GM12878 (cell line): ENCODE results near the gene PPIL3. TPM values are rescaled to one million over a fixed set of nuclear protein-coding genes. Genes with fewer than 3 reads are reported as not detected.

Source experiments
- ATAC-seq: fragments of 200-7000 bp; cut with Tn5 transposase; 3 replicates; pipeline ENCODE4 v1.9.1; 2020; ENCODE audit warnings: mild to moderate bottlenecking, moderate library complexity
- BruUV-seq: library from RNA; stranded (reverse); fragments of 400-500 nt; replicated peaks from 2 replicates; lab custom pipeline; 2021; lab: Mats Ljungman, UMichigan
- CTCF ChIA-PET: fragments of 300-600 bp; sonication (Branson Sonifier 250); formaldehyde crosslinking; extraction: SDS; loops from one replicate; lab custom pipeline; 2021; ENCODE audit warnings: inconsistent platforms; lab: Yijun Ruan, JAX
- POLR2A ChIA-PET: fragments of 350-600 bp; formaldehyde crosslinking; extraction: SDS; loops from one replicate; lab custom pipeline; 2021; ENCODE audit warnings: inconsistent platforms; lab: Charles Lee
- RAD21 ChIA-PET: fragments of 300-600 bp; sonication (Branson Sonifier 250); formaldehyde crosslinking; loops from one replicate; lab custom pipeline; 2023; ENCODE audit warnings: antibody characterized with exemption; ENCODE audit not compliant: unreplicated experiment; lab: Charles Lee
- SMC1A ChIA-PET: fragments of 300-600 bp; sonication (Branson Sonifier 250); formaldehyde crosslinking; loops from one replicate; lab custom pipeline; 2023; ENCODE audit not compliant: unreplicated experiment, uncharacterized antibody; lab: Charles Lee
- DNase-seq: peaks from one replicate; pipeline ENCODE4 v3.0.0-alpha.2; 2011; ENCODE audit warnings: low read depth, low spot score
- FAIRE-seq: peaks from 3 replicates; lab custom pipeline; 2011; peaks lifted over from hg19 to GRCh38; lab: Jason Lieb, UNC
- H2AFZ ChIP-seq: 2 replicates; pipeline ENCODE4 v1.6.0; 2011; ENCODE audit warnings: low read depth, low read length, control low read depth; ENCODE audit not compliant: control insufficient read depth
- H3K27ac ChIP-seq: 2 replicates; pipeline ENCODE4 v1.5.1; 2011; ENCODE audit warnings: control low read depth; ENCODE audit not compliant: control insufficient read depth, insufficient read depth
- H3K27me3 ChIP-seq, 2 experiments: replicated peaks in 1 of 2; 2 replicates each; pipeline versions ENCODE4 v1.6.0 to v1.6.1; 2011; ENCODE audit warnings: low read length in 1 of 2; ENCODE audit not compliant: control insufficient read depth in 2 of 2, insufficient read depth in 2 of 2
- H3K36me3 ChIP-seq, 2 experiments: 2 replicates each; pipeline ENCODE4 v1.5.1; 2011; ENCODE audit warnings: low read length in 1 of 2; ENCODE audit not compliant: control insufficient read depth in 2 of 2, insufficient read depth in 2 of 2
- H3K4me1 ChIP-seq: 2 replicates; pipeline ENCODE4 v1.6.1; 2011; ENCODE audit warnings: mild to moderate bottlenecking, low read length, moderate library complexity, mixed read lengths; ENCODE audit not compliant: control insufficient read depth, insufficient read depth
- H3K4me2 ChIP-seq: 2 replicates; pipeline ENCODE4 v1.6.0; 2011; ENCODE audit warnings: control low read depth; ENCODE audit not compliant: control insufficient read depth, insufficient read depth
- H3K4me3 ChIP-seq: fragments of 200-600 bp; sonication (generic); 2 replicates; pipeline ENCODE4 v1.5.1; 2016
- H3K79me2 ChIP-seq: 2 replicates; pipeline ENCODE4 v1.6.0; 2011; ENCODE audit warnings: low read length; ENCODE audit not compliant: control insufficient read depth, insufficient read depth
- H3K9ac ChIP-seq: 2 replicates; pipeline ENCODE4 v1.8.0; 2011; ENCODE audit warnings: low read length, control low read depth, mixed read lengths; ENCODE audit not compliant: control insufficient read depth, insufficient read depth
- H3K9me3 ChIP-seq: replicated peaks from 3 replicates; pipeline ENCODE4 v1.5.1; 2011; ENCODE audit warnings: mild to moderate bottlenecking, low read length; ENCODE audit not compliant: control insufficient read depth, insufficient read depth
- H4K20me1 ChIP-seq: 2 replicates; pipeline ENCODE4 v1.6.0; 2011; ENCODE audit not compliant: control insufficient read depth, insufficient read depth
- E2F4 ChIP-seq: IDR thresholded peaks from 2 replicates; pipeline ENCODE4 v1.6.1; 2012; ENCODE audit warnings: low read depth, low read length, improper control_type of control experiment
- KDM1A ChIP-seq: fragments of 200-600 bp; sonication (generic); IDR thresholded peaks from 2 replicates; pipeline ENCODE4 v1.6.1; 2016; ENCODE audit warnings: borderline replicate concordance
- MYC ChIP-seq: IDR thresholded peaks from 2 replicates; pipeline ENCODE4 v1.6.1; 2011; ENCODE audit warnings: mild to moderate bottlenecking, low read length, moderate library complexity, inconsistent platforms; ENCODE audit not compliant: insufficient read depth, insufficient replicate concordance, insufficient read length, severe bottlenecking
- WGBS: methylation state at CpG from one replicate; pipeline ENCODE4 v1.1.6; 2016; ENCODE audit warnings: low lambda C conversion rate; ENCODE audit not compliant: insufficient replicate concordance, insufficient coverage; ENCODE audit errors: missing lambda C conversion rate; 5-methylcytosine and 5-hydroxymethylcytosine counted together
- in situ Hi-C: fragments of 300-500 bp; cut with MboI; formaldehyde crosslinking; loops from 9 replicates; pipeline ENCODE4 v1.14.3; 2018; ENCODE audit warnings: mixed read lengths
- intact Hi-C: fragments of 100-400 bp; cut with micrococcal nuclease; formaldehyde crosslinking; loops from one replicate; pipeline ENCODE4 v1.14.2; 2022; ENCODE audit not compliant: unreplicated experiment
- polyA plus RNA-seq, 11 experiments: library from polyadenylated mRNA; depleted of rRNA in 4 of 11; unstranded in 6 of 11; stranded (reverse) in 5 of 11; fragments of >200 nt; fragmentation: Nextera tagmentation in 4 of 11; fragmentation: Illumina TruSeq in 1 of 11; extraction: Ambion mirVana in 4 of 11; extraction: Trizol in 1 of 11; gene quantifications; 1 replicate in 1 of 11; 2 replicates in 10 of 11; pipeline versions ENCODE4 v1.2.1 to v1.2.3, GENCODE V29; 2011 to 2016; ENCODE audit warnings: inconsistent platforms in 2 of 11, missing spikeins in 2 of 11, low read depth in 1 of 11
- total RNA-seq, 4 experiments: library from RNA; depleted of rRNA in 3 of 4; stranded (reverse); fragments of >200 nt in 3 of 4; fragmentation: Illumina TruSeq in 1 of 4; extraction: Trizol in 1 of 4; gene quantifications; 2 replicates each; pipeline versions ENCODE4 v1.2.1 to v1.2.3, GENCODE V29; 2013 to 2021
- TF ChIP-seq, protein P1 (sequence below): fragments of 450-650 bp; IDR thresholded peaks from 2 replicates; pipeline ENCODE4 v1.6.1; 2016; ENCODE audit warnings: mild to moderate bottlenecking
- TF ChIP-seq, protein P2 (sequence below): fragments of 450-650 bp; IDR thresholded peaks from 2 replicates; pipeline ENCODE4 v1.6.1; 2017; ENCODE audit warnings: borderline replicate concordance

The PPIL3 gene
- total and polyA plus RNA-seq, 10 of the 15 experiments (the other 5 are each of a cell fraction or from before 2014, with no cell fraction given) = 33.8 to 176 (median 59.1) TPM

- no peak for ATAC-seq
- FAIRE-seq = no peak
- Histone ChIP-seq H4K20me1 (no peaks in the 10 kb centered on the region), H3K27me3 (no peaks in the 10 kb centered on the region), H3K4me1 (no peaks in the 10 kb centered on the region), H3K79me2 (no peaks in the 10 kb centered on the region), H3K9ac (no peak overlapping the region), H2AFZ (no peak overlapping the region), H3K27ac (no peak overlapping the region), H3K4me2 (no peak overlapping the region), H3K36me3 (peaks cover 1 to 10% of the 10 kb centered on the region in 2 experiments), H3K9me3 (no peaks in the 10 kb centered on the region), H3K4me3 (no peak overlapping the region)
- in situ Hi-C loops (no loop called here), intact Hi-C loops (no loop called here)
- 98% methylated on average over 6 of the region's 6 CpGs for WGBS
- TF ChIP-seq, protein P1, sequence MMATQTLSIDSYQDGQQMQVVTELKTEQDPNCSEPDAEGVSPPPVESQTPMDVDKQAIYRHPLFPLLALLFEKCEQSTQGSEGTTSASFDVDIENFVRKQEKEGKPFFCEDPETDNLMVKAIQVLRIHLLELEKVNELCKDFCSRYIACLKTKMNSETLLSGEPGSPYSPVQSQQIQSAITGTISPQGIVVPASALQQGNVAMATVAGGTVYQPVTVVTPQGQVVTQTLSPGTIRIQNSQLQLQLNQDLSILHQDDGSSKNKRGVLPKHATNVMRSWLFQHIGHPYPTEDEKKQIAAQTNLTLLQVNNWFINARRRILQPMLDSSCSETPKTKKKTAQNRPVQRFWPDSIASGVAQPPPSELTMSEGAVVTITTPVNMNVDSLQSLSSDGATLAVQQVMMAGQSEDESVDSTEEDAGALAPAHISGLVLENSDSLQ = no peak
- TF ChIP-seq MYC = no peak
- TF ChIP-seq KDM1A = no peak
- TF ChIP-seq, protein P2, sequence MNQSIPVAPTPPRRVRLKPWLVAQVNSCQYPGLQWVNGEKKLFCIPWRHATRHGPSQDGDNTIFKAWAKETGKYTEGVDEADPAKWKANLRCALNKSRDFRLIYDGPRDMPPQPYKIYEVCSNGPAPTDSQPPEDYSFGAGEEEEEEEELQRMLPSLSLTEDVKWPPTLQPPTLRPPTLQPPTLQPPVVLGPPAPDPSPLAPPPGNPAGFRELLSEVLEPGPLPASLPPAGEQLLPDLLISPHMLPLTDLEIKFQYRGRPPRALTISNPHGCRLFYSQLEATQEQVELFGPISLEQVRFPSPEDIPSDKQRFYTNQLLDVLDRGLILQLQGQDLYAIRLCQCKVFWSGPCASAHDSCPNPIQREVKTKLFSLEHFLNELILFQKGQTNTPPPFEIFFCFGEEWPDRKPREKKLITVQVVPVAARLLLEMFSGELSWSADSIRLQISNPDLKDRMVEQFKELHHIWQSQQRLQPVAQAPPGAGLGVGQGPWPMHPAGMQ = no peak
- TF ChIP-seq E2F4 = no peak
- SMC1A ChIA-PET = no interaction called here
- CTCF ChIA-PET = no interaction called here
- POLR2A ChIA-PET = no interaction called here
- RAD21 ChIA-PET = no interaction called here
- no TSS peak for BruUV-seq
- DNase-seq = no peak
These were observed 15.3 kb downstream of the PPIL3 start for GRCh38 chr2:200873560-200873959.
